GM21723 (cell line): ENCODE results near the gene TMEM255B.

Experiments used
- ATAC-seq: cut with Tn5 transposase; IDR thresholded peaks from one replicate; pipeline ENCODE4 v1.9.1; 2021; ENCODE audit warnings: mild to moderate bottlenecking, moderate library complexity; ENCODE audit not compliant: unreplicated experiment

TMEM255B gene

DNA sequence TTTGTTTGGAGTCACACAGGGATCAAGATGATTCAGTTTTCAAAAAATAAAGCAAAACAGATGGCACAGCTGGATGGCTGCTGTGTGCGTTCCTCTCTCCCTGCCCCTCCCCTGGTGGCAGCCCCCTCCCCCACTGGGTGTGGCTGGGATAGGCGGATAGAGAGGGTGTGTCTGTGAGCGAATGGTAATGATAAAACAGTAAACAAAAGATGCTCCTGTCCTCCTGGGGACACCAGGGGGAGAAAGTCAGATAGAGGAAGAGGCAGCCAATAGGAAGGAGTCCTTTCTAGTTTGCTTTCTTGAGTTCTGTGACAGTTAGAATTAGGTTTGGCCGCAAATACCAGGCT, 6.5 kb downstream of the TMEM255B start:
- no peak for ATAC-seq

DNA sequence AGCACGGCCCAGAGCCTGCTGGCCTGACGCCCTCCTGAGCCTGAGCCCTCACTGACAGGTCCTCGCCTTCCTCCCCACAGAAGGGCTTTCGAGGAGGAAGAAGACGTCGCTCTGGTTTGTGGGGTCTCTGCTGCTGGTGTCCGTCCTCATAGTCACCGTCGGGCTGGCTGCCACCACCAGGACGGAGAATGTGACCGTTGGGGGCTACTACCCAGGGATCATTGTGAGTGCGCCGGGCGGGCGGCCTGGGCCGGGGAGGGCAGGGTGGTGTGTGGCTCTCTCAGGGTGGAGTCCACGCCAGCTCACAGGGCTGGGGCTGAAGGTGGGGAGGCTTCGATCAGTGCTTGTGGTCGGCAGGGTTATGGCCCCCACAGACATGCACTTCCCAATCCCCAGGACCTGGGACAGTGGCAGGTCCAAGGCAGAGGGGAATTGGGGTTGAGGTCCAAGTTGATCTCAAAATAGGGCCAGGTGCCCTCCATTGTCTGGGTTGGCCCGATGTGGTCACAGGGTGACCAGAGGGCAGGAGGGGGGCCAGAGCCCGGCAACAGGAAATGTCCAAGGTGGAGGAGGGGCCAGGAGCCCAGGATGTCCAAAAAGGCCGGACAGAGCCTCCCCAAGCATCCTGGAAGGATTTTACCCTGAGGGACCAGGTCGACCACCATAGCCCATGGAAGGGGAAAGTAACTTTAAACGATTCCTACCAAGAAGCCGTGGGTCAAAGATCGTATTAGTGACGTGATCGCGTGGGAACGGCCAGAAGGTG, 7.2 kb downstream of the TMEM255B start:
- no peak for ATAC-seq

DNA sequence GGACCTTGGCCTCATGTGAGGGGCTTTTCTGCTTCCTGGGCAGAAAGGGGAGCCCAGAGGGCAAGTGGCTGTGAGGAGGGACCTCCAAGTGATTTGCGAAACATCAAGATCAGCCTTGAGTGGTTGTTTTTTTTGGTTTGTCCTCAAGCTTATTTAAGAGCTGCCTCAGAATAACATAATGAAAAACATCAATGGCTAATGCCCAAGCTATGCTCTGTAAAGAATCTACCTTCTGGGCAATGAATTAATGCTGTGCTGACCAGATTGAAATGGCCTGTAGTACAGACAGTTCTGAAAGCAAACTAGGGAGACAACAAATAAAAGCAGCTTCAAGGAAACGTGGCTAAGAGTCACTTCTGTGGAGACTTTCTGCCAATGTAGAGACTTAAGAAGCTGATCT, 8.3 kb downstream of the TMEM255B start:
- ATAC-seq, result no peak

DNA sequence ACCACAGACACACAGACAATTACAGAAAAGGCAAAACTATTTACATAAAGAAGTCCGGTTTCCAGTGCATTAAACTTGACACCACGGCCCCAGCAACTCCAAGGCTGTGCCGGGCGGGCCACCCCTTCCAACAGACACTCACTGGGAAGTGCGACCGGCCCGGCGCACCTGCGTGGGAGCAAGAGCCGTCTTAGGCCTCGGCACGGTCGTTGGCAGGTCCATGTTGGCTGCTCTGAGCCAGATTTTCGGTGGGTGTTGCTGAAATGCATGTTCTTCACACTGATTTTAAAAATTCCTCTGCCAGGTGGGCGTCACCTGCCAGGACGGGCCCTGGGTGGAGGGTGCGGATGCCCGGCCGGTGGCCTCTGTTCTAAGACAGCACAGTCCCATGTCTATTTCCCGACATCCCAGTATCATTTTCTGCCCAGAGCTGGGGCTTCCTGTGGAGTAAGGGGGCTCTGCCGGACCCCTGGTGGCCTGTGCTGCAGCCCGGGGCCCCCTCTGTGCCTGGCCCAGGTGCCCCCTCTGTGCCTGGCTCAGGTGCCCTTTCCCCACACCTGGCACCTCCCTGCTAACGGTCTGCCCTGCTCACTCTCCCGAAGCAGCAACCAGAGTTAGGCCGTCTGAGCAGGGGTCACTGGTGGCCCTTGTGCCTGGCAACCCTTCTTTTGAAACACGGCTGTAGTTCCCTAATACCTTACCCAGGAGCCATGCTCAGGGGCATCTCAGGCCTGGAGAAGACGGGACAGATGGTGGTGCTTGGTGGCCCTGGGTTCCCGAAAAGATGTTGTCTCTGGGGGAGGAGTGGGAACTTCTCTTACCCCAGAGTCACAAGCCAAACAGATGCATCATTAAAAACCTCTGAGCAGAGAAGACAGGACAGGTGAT, 9.2 kb downstream of the TMEM255B start:
- no peak for ATAC-seq

DNA sequence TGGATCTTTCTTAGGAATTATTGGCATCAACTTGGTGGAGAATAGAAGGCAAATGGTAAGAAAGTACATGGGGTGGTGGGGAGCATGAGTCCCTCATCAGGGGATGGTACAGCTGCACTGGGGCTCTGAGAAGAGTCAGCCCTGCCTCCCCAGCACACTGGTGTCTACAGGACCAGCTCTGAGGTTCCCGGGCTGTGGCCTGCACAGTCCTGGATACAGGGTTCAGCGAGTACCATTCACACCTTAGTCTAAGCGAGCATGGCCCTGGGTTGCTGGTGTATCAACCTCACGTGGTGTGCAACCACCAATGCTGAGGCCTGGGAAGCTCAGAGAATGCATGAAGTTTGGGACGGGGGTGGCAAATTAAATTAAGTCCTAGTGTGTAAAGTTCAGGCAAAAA, 10.1 kb downstream of the TMEM255B start:
- no peak for ATAC-seq

DNA sequence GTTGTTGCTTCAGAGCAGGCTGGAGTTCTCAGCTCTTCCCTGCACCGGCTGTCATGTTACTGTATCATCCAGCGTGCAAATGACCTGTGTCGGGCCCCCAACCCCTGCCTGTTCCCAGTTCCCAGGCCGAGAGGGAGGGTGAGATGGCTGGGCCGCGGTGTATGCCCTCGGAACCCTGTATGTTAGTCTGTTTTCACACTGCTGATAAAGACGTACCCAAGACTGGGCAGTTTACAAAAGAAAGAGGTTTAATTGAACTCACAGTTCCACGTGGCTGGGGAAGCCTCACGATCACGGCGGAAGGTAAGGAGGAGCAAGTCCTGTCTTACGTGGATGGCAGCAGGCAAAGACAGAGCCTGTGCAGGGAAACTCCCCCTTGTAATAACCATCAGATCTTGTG, 10.9 kb downstream of the TMEM255B start:
- no peak for ATAC-seq

DNA sequence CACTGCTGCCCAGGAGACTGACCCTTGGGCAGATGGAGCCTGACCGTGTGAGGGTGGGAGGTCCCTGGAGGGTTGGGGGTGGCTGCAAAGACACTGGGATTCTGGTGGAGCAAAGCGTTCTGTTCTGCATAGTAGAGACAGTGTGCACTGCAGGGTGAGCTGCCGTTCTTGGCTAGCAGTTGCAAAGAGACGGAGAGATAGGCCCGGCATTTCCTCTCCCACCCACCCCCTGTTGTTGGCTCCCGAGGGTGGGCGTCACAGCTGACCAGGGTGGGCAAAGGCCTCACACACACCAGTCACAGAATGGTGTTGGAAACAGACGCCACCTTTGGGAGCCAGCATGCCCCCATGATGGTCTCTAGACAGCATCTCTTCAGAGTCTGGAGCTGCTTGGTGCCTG, 11.4 kb downstream of the TMEM255B start:
- no peak for ATAC-seq

DNA sequence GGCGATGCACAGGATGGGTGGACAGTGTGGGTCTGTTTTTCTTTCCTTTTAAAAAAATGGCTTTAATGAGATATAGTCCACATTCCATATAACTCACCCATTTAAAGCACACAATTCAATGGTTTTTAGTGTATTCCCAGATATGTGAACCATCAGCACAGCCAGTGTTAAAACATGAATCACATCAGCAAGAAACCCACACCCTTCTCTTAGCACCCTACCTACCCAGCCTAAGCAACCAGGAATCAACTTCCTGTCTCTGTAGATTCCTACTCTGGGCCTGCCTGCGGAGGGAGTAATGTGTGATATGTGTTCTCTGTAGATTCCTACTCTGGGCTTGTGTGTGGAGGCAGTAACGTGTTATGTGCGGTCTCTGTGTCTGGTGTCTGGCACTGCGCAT, 11.9 kb downstream of the TMEM255B start:
- no peak for ATAC-seq

DNA sequence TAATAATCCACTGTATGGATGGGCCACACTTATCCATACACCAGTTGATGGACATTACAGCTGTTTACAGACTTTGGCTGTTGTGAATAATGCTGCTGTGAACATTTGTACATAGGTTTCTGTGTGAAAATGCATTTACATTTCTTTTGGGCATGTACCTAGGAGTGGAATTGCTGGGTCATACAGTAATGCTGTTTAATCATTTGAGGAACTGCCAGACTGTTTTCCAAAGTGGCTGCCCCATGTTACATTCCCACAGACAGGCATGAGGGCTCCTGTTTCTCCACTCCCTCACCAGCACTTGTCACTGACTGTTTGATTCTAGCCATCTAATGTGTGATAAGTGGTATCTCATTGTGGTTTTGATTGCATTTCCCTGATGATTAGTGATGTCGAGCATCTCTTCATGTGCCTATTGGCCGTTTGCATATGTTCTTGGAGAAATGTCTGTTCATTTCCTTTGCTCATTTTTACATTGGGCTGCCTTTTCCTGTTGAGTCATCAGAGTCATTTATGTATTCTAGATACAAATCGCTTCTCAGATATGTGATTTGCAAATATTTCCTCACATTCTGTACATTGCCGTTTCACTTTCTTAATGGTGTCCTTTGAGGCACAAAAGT, 12.8 kb downstream of the TMEM255B start:
- ATAC-seq, result no peak

DNA sequence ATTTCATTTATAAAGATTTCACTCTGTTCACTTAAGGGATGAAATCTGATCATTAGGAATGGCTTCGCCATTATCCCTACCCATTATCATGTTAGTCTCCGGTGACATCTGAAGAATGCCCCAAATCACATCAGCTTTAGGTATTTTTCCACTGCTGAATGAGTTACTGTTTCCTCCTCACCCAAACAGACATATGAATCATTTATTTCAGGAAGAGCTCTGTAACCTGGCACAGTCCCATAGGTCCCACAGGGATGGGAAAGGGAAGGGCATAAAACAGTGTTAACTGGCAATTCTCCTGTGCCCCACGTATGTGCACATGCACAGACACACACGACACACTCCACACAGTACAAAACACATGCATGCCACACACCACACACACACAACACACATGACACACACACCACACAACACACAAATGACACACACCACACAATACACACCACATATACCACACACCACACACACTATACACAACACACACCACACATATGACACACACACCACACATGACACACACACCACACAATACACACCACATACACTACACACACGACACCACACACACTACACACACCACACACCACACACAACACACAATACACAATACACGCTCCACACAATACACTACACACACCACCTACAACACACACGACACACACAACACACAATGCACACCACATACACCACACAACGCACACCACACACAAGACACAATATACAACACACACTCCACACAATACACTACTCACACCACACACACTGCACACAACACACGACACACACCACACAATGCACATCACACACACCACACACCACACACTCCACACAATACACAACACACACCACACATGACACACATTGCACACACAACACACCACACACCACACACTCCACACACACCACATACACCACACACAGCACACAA, 15.4 kb downstream of the TMEM255B start:
- no peak for ATAC-seq

DNA sequence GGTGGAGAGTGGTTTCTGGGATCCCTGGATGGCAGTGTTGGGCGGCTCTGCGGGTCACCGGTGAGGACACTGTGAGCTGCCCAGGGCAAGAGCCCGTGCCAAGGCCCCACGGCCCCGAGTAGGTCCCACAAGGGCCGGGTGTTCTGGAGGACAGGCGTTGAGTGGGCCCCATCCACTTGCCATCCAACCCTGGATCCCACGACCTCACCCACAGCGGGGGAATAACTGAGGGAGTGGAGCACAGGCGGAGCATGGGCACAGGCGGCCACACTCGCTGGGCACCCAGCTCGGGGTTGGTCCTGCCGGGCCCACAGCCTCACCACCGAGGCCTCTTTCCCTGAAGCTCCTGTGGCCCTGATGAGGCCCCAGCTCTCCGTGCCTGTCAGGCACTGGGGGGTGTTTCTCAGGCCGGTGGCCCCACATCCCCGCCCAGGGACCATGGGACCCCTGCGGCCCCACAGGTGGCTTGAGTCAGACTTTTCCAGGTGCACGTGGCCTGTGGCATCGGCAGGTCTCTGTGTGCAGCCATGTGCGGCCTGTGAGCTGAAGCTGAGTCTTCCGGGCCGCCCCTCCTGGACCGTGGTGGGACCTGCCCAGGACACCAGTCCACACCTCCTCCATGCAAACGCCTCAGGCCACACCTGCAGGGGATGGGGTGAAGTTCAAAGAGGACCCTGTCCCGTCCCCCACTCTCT, 16.6 kb downstream of the TMEM255B start:
- no peak for ATAC-seq

DNA sequence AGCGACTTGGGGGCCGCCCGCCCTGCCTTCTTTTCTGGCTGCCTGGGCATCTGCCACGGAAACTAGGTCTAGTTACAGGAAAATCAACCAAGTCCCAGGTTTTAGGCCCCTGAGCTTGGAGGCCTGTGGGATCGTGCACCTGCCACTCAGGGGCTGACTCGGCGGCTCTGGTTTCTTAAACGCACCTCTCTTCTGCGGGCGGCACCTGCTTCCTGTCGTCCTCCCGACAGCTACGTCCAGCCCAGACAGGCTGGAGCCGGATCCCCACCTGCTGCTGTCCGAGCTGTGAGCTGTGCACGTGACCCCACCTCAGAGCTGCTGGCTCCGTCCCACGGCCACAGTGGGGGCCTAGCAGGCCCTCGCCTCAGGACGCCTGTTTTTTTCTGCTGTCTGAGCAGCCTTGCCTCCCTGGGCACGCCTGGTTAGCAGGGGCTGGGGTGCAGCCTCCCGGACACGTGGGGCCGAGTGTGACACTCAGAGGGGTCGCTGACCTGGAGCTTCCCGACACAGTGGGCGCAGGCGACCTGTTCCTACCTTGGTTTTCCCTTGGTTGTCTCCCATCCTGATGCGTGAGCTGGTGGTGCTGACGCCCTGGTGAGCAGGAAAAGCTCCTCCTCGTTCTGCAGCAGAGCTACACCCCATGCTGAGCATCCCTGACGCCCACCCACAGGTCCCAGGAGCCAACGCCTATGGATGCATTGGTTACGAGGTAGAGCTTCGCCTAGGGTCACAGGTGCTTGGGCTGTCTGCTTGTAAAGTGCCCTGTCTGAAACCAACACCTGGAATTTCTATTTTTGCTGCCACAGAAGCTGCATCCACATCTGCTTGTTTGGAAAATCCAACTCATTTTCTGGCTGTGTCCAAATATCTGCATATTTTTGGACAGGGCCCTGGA, 17.5 kb downstream of the TMEM255B start:
- ATAC-seq, result no peak

DNA sequence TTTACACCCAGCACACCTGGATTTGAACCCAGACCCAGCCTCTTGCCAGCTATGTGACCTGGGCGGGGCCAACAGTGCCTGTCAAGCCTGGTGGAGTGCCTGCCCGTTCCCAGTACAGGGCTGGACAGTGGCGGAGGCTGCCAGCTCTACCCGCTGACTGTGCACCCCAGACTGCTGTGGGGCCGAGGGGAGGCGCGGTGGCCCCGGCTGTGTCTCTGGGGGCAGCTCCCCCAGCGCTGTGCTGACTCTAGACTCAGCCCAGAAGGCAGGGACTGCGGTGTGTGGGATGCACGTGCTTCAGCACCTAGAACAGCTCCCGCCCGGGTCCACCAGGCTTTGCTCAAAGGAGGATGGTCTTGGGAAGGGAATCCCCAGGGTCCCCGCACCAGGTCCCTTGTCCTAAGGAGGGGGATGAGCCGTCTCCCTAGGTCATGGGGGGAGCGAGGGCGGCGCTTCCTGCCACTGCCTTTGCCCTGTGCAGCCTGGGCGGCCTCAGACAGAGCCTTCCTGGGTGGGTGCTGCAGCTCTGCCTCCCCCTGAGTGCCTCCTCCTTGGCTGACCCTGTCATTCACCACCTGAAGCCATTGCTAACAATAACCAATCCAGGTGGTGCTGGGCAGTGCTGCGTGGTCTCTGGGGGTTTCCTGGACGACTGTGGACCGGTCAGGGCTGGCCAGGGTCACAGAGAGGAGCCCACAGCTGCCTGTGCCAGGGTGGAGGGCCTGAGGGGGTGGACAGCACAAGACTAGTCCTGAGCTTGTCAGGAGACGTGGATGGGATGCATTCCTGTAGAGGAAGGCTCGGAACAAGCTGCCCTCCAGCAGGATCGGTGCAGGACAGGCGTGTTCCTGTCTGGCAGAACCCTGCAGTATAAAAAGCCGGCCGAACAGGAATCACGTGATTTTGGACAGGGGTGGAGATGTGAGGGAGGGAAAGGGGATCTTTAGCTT, 18.6 kb downstream of the TMEM255B start:
- ATAC-seq, result no peak

DNA sequence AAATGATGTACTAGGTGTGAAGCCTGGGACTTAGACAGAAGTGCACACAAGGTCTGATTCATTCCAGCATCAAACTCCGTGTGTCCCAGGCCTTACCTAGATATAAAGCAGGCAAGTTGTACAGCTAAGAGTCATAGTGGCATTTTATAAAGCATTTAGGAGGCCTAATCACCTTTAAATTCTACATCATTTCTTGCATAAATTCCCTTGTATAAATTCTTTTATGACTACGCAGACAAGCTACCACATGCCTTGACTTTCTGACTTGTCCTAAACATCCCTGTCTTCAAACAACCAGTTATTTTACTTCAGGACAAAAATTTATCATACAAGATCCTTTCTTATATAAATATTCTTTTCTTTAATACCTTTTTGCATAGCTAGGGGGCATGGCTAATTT, 22.5 kb downstream of the TMEM255B start:
- ATAC-seq, result no peak

DNA sequence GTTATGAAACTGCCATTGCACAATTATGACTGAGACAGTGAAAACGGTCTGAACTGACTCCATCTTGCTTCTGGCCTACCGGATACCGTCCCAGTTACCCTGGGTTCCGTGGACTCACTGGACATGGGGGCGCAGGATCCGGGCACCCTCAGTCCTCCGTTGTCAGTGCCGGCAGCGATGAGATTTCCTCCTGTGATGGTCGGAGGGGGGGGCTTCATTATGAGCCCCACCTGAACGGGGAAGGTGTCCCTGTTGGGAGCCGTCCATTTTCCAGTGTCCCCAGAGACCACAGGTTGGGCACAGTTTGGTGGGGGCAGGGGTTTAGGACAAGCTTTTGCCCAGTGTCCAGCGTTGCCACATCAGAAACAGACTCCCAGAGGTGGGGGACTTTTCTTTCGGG, 23.4 kb downstream of the TMEM255B start:
- no peak for ATAC-seq

DNA sequence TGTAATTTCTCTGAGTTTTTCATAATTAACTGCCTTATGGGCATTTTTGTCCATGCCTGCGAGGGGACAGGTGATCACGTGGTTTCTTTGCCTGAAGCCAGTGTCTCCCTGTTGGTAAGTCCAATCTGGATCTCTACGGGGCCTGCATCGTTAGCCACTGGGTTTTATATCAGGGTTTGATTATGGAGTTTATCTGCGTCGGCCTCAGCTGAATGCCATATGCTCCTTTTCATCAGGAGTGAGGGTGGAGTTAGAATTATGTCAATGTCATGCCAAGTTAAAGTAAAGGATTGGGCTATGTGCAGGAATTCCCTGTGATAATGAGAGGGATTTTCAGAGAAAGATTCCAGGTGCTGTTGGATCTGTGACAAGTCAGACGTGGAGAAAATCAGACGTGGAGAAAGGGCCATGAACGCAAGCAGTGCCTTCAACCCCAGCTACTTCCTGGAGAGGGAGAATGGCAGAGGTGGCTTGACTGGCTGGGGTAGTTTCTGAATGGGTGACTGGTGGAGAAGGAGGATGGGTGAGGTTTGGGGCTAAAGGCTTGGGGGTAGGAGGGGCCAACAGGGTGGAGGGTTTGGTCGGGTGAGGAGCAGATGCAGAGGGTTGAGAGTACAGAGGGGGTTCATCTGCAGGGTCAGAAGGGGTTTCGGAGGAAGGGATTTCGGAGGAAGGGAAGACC, 24.3 kb downstream of the TMEM255B start:
- ATAC-seq, result no peak

DNA sequence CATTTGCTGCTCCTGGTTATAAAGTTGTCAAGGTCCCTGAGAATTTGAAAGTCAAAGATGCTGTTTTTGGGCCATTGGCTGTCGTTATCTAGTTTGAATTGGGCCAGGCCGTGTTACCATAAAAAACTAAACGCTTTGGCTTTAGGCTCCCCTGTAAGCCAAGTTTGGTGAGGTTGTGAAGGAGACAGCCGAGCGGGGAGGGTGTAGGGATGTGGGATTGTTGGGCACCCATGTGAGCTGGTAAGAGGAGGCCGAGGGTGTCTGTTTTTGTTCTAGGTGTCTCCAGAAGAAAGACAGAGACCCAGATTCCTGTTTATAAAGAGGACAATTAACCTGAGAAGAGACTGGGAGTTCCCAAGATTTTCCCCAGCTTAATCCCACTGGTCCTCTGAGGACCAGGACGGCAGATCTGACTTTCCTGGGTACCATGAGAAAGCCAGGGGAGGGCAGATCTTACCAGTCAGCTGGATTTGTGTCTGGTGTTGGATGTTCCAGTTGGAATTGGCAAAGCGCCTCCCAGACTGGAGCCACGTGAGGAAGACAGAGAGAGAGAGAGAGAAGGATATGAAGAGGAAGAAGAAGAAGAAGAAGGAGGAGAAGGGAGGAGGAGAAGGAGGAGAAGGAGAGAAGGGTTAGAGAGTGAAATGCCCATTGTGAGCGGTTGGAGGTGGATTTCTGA, 25.1 kb downstream of the TMEM255B start:
- no peak for ATAC-seq
